Left renal cortex interstitium (tissue), 4 donors: ENCODE data around the gene VTI1A. TPM values are rescaled to one million over a fixed set of nuclear protein-coding genes. Genes with fewer than 3 reads are reported as not detected.
"Not testable (repeated sequence)": the region's sequence is repeated elsewhere in the genome, so short reads cannot be mapped to it uniquely, and the experiment has no call there.

Experiments used
- DNase-seq, 4 donors: peaks; one replicate each; pipeline ENCODE4 v3.0.0-alpha.2; 2013; ENCODE audit warnings: low read depth in 4 of 4, low spot score in 2 of 4, missing footprints in 1 of 4
- polyA plus RNA-seq, 4 donors: library from polyadenylated mRNA; unstranded; fragments of 120-200 nt; gene quantifications; one replicate each; pipeline ENCODE4 v1.2.1, GENCODE V29; 2013; ENCODE audit not compliant: insufficient read length in 4 of 4

VTI1A gene
- polyA plus RNA-seq, 4 donors = 20.8 to 24.5 (median 22.1) TPM

DNA sequence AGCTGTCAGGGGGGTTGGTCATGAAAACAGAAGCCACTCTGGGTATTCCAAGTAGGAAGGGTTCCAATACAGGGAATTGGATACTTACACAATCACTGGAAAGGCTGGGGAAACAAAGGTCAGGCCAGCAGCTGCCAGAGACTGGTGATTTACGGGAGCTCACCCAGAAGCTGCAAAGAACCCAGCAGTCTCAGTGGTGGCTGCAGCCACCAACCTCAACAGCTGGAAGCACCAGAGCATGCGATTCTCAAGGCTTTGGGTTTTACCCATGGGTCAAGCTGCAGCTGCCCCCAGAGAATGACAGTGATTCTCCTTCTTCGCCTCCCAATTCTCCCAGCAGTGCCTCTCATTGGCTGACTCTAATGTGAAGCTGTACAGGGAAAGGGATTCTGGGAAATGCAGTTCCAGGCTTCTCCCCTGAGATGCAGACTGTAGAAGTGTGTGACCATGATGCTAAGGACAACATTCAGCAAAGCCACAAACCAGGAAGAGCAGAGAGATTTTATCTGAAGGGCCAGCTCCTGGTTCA is 395.9 kb downstream of the VTI1A start:
- peak in 2 of 4 donors; percentile 48 to 52 for DNase-seq

DNA sequence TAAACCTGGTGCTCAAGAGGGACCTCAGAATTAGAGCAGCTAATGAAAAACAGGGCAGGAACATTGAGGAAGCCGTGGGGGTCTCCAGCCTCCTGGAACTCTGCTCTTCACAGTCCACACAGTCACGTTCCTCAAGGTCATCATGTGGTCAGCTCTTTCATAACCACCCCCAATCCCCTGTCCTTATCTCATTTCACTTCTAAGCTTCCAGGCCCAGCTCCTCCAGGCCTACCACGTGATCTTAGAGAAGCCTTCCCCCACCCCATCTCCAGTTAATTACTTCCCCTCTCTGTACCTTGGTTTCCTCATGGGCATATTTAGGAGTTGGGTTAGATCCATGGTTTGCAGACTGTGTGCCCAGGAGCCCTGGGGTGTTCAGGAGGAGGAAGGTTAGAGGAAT is 396.6 kb downstream of the VTI1A start:
- DNase-seq = no peak

DNA sequence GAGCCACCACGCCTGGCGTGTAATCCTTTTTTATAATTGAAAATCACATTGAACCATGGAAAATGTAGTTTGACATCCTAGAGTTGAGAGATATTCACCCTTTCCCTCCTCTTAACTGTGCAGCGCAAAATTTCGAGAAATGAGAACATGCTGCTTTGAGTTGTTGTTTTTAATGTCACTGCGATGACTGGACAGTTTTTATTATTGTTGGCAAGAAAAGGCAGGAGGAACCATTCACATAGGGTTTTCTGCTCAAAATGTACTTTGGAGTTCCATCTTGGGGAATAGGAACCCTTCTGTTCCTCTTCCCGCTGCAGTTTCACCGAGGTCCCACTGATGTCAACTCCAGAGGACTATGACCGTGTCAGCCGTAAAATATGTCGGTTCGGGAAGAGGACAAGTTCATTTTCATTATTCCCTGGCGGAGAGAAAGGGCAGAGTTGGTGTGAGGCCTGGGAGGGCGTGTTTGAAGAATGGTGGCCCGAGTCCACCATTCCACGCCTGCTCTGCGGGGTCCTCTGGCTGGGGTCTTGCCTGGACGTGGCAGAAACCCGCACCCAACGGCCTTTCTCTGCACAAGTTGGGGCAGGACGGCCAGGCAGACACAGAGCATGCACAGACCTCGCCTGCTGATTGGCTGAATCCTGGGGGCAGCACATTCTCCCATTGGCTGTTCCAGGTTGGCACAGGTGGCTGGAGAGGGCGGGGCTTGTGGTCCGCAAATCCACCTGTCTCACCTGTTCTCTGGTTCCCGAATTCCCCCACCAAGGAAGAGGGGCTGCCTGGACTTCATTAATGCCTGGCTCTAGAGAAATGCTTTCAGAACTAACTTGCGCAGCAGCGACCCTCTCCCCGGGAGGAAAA is 397.9 kb downstream of the VTI1A start:
- DNase-seq = peak in 1 of 4 donors; percentile 13

DNA sequence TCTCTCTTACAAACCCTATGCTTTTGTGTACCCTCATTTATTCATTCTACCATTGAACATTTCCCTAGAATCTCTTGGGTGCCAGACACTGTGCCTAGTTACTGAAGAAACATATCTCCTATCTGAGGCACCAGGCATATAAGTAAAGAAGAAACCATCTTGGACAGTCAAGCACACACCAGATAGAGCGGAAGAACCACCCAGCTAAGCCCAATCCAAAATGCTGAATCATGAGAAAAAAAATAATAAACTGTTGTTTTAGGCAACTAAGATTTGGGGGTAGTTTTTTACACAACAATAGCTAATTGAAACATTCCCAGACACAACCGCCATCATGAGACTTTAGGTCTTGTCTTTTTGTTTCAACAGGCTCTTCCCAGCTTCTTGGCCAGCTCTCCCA is 400.8 kb downstream of the VTI1A start:
- DNase-seq = no peak

GRCh38 chr10:112848228-112848627 is 401.2 kb downstream of the VTI1A start:
- DNase-seq = no peak

DNA sequence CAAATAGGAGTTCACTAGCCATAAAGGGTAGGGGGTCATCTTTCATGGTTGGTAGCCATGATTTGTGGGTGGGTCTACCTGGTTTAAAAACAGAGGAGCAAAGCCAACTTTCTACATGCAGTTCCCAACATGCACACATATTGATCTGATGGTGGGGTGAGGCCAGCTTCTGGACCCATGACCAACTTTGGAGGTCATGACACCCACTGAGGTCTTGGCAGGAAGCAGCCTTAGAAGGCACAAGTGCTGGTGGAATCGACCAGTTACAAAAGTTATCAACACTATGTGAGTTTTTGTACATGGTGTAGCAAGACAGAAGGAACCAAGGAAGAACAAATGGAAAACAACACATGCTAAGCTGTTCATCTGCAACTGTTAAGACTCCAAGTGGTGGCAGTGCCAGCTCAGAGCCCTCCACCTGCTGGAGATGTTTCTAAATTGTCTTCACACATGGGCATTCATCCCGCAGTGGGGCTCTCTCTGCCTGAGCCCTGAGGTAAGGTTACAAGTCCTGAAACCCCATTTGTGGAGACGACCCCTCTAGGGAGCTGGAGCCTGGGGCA is 401.9 kb downstream of the VTI1A start:
- DNase-seq = no peak

GRCh38 chr10:112849546-112849945 is 402.5 kb downstream of the VTI1A start:
- DNase-seq = no peak

GRCh38 chr10:112851181-112851580 is 404.2 kb downstream of the VTI1A start:
- DNase-seq = no peak

GRCh38 chr10:112851588-112852211 is 404.7 kb downstream of the VTI1A start:
- no peak for DNase-seq

DNA sequence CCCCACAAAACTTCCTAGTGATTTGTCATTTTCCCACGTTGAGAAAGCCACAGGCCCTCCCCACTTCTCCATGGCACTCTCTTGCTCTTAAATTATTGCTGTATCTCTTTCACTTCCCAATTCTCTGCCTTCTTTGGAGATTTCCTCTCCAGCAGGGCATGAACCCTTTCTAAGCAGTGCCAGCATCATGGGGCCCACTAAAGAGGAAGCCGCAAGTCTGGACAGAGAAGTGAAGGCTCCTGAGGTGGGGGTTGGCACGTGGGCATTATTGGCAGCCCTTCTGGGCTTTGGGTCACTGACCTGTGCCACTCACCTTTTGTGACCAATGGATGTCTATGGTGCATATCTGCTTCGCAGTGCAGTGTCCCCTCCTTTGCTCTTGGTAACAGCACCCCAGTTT is 405.3 kb downstream of the VTI1A start:
- no peak for DNase-seq

GRCh38 chr10:112855134-112855533 is 408.1 kb downstream of the VTI1A start:
- DNase-seq = no peak

DNA sequence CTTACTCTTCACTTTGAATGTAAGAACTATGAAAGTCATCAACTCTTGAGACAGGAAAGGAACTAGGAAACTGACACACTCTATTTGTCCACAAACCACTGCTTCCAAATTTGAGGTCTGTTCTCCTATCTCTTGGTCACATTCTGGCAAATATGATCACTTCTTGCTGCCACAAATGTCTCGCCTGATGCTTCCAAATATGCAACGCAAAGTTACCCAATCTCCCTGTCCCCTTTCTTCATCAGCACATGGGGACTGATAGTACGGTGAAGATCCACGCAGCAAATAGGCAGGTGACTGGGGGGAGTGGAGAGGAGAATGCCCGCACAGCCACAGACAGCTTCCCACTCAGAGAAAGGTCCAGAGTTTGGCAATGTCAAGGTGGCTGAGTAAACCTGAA is 410.5 kb downstream of the VTI1A start:
- no peak for DNase-seq

DNA sequence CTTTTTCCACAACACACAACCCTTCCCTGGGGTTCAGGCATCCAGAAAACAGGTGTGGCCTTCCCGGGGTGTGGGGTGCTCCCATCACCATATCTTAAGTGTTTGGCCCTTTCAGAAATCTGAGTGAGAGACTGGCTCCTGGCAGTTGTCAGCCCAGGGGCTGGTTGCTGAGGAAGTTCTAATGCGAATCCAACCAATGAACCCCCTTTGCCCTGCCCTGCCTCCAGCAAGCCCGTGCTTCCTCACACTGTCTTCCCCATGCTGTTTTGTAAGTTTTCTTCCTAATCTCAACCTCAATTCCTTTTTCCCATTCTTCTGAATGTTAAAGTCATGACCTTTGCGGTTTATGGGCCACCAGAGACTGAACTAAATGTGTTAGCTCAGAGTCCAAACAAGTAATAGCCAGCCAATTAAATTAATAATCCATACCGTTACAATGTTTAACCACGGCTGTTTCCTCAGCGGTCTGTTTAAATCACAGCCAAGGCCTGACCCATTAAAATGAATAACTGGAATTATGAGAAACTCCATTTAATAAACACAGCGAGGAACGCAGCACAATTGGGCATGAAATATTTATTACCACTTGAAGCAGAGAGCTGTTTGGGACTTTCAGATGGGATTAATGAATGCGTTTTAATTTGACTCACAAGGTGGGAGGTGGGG is 412.1 kb downstream of the VTI1A start:
- no peak for DNase-seq

- no peak for DNase-seq
These were observed 412.8 kb downstream of the VTI1A start for GRCh38 chr10:112859793-112860192.

GRCh38 chr10:112863461-112863860 is 416.4 kb downstream of the VTI1A start:
- DNase-seq = not testable (repeated sequence)

Other genes starting within 250 kb of the VTI1A start
- not detected for gene TECTB, start 163.8 kb upstream of the VTI1A start, polyA plus RNA-seq
- gene ACSL5, start 73.1 kb upstream of the VTI1A start, polyA plus RNA-seq = 1 to 10 TPM; 3.8 to 6.2 (median 5.0) TPM
- gene ZDHHC6, start 301 bp upstream of the VTI1A start, polyA plus RNA-seq = 10 to 100 TPM; 53.6 to 86.5 (median 72.0) TPM